Mononuclear cell (primary cell): Measurements from ENCODE around the gene PRKCE. TPM values are rescaled to one million over a fixed set of nuclear protein-coding genes. Genes with fewer than 3 reads are reported as not detected.

ENCODE experiments used
- H3K27me3 ChIP-seq: 2 replicates; pipeline ENCODE4 v1.6.0; 2011; ENCODE audit warnings: low read length, control low read depth; ENCODE audit not compliant: insufficient read depth
- H3K4me1 ChIP-seq: 2 replicates; pipeline ENCODE4 v1.5.1; 2011; ENCODE audit warnings: mild to moderate bottlenecking, low read length, control low read depth; ENCODE audit not compliant: insufficient read depth
- H3K4me3 ChIP-seq: 2 replicates; pipeline ENCODE4 v1.5.1; 2011; ENCODE audit warnings: mild to moderate bottlenecking, low read length, moderate library complexity
- H3K9me3 ChIP-seq: 2 replicates; pipeline ENCODE4 v1.5.1; 2011; ENCODE audit warnings: low read depth, mild to moderate bottlenecking, control low read depth, low read length
- total RNA-seq: library from RNA; depleted of rRNA; stranded (reverse); fragments of >200 nt; gene quantifications from one replicate; pipeline ENCODE4 v1.2.3, GENCODE V29; 2012

Gene PRKCE
- total RNA-seq, 1 donor: 13.6 TPM

GRCh38 chr2:45674035-45674816 lies 22.8 kb downstream of the PRKCE start:
- no peaks in the 10 kb centered on the region for H3K9me3 ChIP-seq
- H3K27me3 ChIP-seq: no peaks in the 10 kb centered on the region
- no peaks in the 10 kb centered on the region for H3K4me1 ChIP-seq
- H3K4me3 ChIP-seq: no peak overlapping the region

DNA sequence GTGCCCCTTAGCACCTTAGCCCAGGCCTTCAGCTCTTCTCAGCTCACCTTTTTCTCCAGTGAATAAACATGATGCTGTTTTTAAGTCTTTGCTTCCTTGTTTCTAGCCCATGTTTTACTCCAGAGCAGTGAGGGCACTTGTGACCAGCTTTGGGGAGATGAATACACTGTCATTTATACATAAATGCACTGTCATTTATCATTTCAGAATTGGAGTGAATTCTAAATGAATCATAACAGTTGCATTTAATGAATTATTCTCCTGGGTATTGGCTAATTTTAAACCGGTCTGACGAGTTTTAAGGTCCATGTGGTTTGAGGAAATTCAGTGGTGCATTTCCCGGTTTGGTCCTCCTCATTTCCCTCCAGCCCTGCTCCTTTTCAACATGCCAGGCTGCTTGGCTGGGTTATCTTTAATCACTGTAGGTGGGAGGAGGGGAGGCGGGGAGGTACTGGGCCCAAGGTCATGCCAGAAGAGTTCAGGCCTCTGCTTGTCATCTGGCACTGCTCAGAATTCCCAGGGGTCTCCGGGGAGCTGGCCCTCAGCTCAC lies 23.9 kb downstream of the PRKCE start:
- no peaks in the 10 kb centered on the region for H3K4me1 ChIP-seq
- no peaks in the 10 kb centered on the region for H3K27me3 ChIP-seq
- no peak overlapping the region for H3K4me3 ChIP-seq
- H3K9me3 ChIP-seq: no peaks in the 10 kb centered on the region

GRCh38 chr2:45676088-45676487 lies 24.6 kb downstream of the PRKCE start:
- Histone ChIP-seq H3K9me3 (no peaks in the 10 kb centered on the region), H3K4me3 (no peak overlapping the region), H3K4me1 (no peaks in the 10 kb centered on the region), H3K27me3 (no peaks in the 10 kb centered on the region)

DNA sequence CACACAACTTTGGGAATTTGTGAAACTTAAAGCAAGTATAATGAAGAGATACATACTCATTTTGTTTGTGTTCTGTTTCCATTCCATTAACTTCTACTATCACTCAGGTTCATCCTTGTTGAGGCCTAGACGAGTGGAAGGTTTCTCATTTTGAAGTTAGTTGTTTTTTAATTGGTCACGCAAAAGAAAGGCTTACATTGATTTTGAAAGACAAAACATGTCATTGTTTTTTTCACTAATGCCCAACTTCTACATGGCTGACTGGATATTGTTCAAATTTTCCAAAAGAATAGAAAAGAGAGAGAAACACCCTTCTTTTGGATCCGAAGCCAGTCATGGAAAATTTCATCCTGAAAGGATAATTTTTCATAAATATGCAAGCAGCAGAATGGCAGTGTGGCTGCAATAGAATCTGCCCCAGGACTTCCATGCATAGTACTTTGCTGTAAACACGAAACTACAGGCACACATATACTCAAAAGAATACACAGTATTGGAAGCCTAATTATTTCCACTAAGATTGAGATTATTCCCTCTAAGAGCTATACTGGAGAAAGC lies 27.4 kb downstream of the PRKCE start:
- no peaks in the 10 kb centered on the region for H3K27me3 ChIP-seq
- H3K9me3 ChIP-seq: no peaks in the 10 kb centered on the region
- no peak overlapping the region for H3K4me3 ChIP-seq

GRCh38 chr2:45680351-45680967 lies 29.0 kb downstream of the PRKCE start:
- H3K4me3 ChIP-seq: no peak overlapping the region
- H3K4me1 ChIP-seq: peaks cover 5% of the 10 kb centered on the region
- H3K9me3 ChIP-seq: no peaks in the 10 kb centered on the region
- no peaks in the 10 kb centered on the region for H3K27me3 ChIP-seq

More for the DNA sequence above, 27.4 kb downstream of the PRKCE start:
- peaks cover 5% of the 10 kb centered on the region for H3K4me1 ChIP-seq

GRCh38 chr2:45681675-45682074 lies 30.2 kb downstream of the PRKCE start:
- no peaks in the 10 kb centered on the region for H3K9me3 ChIP-seq
- H3K27me3 ChIP-seq: no peaks in the 10 kb centered on the region
- H3K4me1 ChIP-seq: peaks cover 5% of the 10 kb centered on the region
- no peak overlapping the region for H3K4me3 ChIP-seq

GRCh38 chr2:45683292-45683691 lies 31.8 kb downstream of the PRKCE start:
- Histone ChIP-seq H3K27me3 (no peaks in the 10 kb centered on the region), H3K4me3 (no peak overlapping the region), H3K4me1 (peaks cover 13% of the 10 kb centered on the region), H3K9me3 (no peaks in the 10 kb centered on the region)

DNA sequence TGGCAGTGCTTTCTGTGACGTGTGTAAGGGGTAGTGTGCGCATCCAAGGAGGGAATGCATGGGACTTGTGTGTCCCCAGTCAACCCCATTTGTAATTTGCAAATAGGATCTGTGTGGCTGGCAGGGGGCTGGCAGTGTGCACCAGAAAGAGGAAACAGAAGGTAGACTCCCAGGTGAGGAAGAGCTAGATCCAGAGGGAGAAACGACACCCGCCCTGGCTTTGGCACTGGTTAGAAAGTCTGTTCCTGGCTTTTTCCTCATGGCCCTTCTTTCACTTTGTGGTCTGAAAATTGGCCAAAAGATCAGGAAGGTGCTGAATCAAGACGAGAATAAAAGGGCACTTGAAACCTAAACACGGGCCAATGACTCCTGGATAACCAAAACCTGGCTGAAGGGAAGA lies 33.3 kb downstream of the PRKCE start:
- H3K27me3 ChIP-seq: no peaks in the 10 kb centered on the region
- H3K9me3 ChIP-seq: no peaks in the 10 kb centered on the region
- no peak overlapping the region for H3K4me3 ChIP-seq
- H3K4me1 ChIP-seq: peaks cover 22% of the 10 kb centered on the region

GRCh38 chr2:45685260-45685659 lies 33.8 kb downstream of the PRKCE start:
- peaks cover 22% of the 10 kb centered on the region for H3K4me1 ChIP-seq
- no peaks in the 10 kb centered on the region for H3K27me3 ChIP-seq

GRCh38 chr2:45687964-45688363 lies 36.5 kb downstream of the PRKCE start:
- no peaks in the 10 kb centered on the region for H3K27me3 ChIP-seq

More at GRCh38 chr2:45685260-45685659, 33.8 kb downstream of the PRKCE start:
- no peaks in the 10 kb centered on the region for H3K9me3 ChIP-seq
- no peak overlapping the region for H3K4me3 ChIP-seq

DNA sequence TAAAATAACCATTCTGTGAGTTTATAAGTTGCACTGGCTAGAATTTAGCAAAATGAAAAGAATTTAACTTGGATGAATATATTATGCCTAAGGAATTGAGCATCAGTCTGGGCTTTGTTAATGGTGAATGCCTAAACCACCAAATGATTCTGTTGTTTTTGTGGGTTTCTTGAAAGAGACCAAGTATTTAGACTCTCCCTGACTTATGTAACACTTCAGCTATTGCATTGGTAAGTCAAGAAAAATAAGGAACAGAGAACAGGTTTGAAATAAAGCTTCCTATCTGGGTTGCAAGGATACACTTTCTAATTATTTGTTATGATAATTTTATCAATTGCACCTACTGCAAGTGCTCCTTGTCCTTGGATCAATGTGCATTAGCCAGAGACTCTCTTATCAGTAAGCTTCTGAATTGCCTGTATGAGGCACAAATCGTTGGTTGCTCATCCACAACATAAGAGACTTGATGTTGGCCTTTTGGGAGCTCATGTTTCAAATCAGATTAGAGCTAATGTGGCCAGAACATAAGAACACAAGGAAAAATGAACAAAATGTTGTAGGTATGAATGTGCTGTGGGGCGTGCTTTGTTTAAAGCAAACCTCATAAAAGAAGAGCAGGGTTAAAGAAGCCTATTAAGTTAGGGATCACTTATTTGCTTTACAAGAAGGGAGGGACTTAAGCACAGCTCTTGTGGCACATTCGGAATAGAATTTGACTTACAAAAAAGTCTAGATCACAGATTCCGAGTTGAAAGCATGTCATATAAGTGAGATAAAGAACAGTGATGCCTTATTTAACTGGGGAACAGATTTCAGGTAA lies 37.2 kb downstream of the PRKCE start:
- Histone ChIP-seq H3K9me3 (no peaks in the 10 kb centered on the region), H3K4me1 (peaks cover 30% of the 10 kb centered on the region), H3K4me3 (no peak overlapping the region), H3K27me3 (no peaks in the 10 kb centered on the region)

More at GRCh38 chr2:45687964-45688363, 36.5 kb downstream of the PRKCE start:
- Histone ChIP-seq H3K9me3 (no peaks in the 10 kb centered on the region), H3K4me3 (no peak overlapping the region), H3K4me1 (peaks cover 30% of the 10 kb centered on the region)

- H3K4me3 ChIP-seq: no peak overlapping the region
- no peaks in the 10 kb centered on the region for H3K9me3 ChIP-seq
- H3K4me1 ChIP-seq: peaks cover 30% of the 10 kb centered on the region
- no peaks in the 10 kb centered on the region for H3K27me3 ChIP-seq
Measured at GRCh38 chr2:45690231-45690630, 38.8 kb downstream of the PRKCE start.

DNA sequence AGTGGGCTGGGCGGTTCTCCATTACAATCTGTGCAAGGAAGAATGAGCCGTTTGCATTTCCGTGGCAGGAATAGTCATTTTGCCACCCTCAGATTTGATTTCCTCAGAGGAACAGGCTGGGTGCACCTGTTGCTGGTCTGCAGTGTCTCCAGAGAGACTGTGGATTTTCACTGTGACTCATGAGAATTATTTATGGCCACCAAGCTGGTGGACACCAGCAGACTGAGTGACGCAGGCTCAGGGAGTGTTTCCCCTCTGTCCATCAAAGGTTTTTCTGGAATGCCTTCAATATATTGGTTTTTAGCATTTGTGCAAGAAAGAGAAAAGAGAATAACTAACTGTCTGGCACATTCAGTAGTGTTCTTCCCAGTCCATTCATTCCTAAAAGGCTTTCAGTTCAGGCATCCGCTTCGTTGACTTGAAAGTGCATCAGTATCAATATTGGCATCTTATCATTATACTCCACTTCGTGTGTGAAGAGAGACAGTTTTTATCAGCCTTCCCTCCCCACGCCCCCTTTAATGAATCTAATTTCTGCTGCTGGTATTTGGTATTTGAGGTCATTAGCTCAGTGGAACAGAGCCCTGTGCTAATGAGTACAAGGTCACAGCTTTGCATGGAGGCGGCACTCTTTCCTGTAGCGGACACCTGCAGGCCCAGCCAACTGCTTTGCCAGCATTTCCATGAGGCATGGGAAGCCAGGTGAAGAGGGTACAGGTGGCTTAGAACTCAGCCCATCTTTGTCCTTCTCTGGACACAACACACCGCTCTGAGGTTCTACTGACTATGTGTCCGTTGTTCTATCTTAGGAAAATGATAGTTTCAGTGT lies 39.9 kb downstream of the PRKCE start:
- H3K9me3 ChIP-seq: no peaks in the 10 kb centered on the region
- H3K4me3 ChIP-seq: no peak overlapping the region
- peaks cover 32% of the 10 kb centered on the region for H3K4me1 ChIP-seq
- no peaks in the 10 kb centered on the region for H3K27me3 ChIP-seq

GRCh38 chr2:45692566-45692965 lies 41.1 kb downstream of the PRKCE start:
- Histone ChIP-seq H3K4me3 (no peak overlapping the region), H3K9me3 (no peaks in the 10 kb centered on the region), H3K4me1 (peaks cover 38% of the 10 kb centered on the region), H3K27me3 (no peaks in the 10 kb centered on the region)
